GM21390 (cell line): ENCODE data around the gene DSC1.
A peak's percentile ranks its signal among the peaks of the same experiment; 100 is the strongest.
"Not testable (repeated sequence)": the region's sequence is repeated elsewhere in the genome, so short reads cannot be mapped to it uniquely, and the experiment has no call there.

Source experiments
- ATAC-seq: cut with Tn5 transposase; IDR thresholded peaks from one replicate; pipeline ENCODE4 v1.9.1; 2021; ENCODE audit not compliant: unreplicated experiment

The DSC1 gene

GRCh38 chr18:31162825-31163435, at the start of gene DSC1:
Gene DSC1 (minus strand): TSS chr18:31162856. CDS start chr18:31162594, 262 bp downstream.
- ATAC-seq: no peak

- ATAC-seq: no peak
These were observed 48.4 kb upstream of the DSC1 start for GRCh38 chr18:31211047-31211446.

GRCh38 chr18:31209041-31209440, 46.4 kb upstream of the DSC1 start:
- ATAC-seq: no peak

DNA sequence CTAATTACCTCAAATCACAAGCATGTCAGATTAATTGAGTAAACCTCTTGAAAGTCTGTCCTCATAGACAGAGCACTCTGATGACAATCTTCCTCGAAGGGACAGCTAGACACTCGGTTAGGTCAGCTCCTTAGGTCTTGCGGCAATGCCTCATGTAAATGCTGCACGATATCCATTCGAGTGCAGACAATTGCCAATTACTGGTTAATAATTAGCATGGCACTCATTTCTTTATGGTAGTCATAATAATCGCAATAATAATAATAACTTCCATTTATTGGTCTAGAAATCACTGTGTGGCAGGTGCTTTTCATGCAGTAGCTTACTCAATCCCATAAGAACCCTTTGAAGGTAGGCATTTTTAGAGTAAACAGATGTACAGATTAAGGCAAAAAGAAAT, 44.7 kb upstream of the DSC1 start:
- ATAC-seq: no peak

DNA sequence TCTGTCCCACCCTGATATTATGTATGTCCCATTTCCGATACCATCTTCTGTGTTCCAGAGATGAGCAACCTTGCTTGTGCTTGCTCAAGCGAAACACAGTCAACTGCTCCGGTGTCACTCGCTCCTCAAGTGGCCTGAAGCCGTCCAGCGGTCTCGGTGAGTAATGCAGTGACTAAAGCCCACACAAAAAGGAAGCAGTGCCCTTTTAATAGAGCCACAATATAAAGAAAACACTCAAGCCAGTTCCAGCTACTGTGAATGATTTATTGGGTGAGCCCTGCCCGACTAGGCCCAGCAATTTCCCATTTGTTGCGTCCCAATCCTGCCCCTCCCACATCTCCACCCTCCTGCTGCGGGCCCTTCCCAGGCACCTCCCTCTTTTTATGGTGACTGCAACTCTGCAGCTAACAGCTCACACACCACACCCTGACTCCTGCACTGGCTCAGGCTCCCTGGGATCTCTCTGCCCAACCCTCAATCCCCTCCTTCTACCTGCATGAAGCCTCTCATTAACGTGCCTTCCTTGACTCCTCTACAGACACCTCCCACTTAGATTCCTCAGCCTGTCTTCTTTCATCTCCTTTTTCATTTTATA, 44.2 kb upstream of the DSC1 start:
- peak; percentile 91 for ATAC-seq

DNA sequence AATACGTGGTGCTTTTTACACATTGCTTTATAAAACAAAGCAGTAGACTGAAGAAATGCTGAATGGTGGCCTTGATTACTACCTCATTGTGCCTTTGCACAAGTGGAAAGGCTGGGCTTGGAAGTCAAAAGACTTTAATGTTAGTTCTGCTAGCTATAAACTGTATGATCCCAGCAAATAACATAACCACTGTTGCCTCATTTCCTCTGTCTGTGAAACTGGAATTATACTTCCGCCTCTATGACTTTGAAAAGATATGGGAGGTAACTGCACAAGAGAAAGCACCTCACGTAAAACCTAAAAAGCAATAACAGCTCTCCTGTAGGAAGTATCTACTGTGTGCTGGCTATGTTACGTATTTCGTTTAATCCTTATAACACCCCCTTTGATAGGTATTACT, 43.4 kb upstream of the DSC1 start:
- no peak for ATAC-seq

- no peak for ATAC-seq
These were observed 42.6 kb upstream of the DSC1 start for GRCh38 chr18:31205273-31205672.

- no peak for ATAC-seq
These were observed 42.2 kb upstream of the DSC1 start for GRCh38 chr18:31204833-31205232.

- ATAC-seq: no peak
These were observed 41.5 kb upstream of the DSC1 start for GRCh38 chr18:31204166-31204565.

- ATAC-seq: no peak
These were observed 41.1 kb upstream of the DSC1 start for GRCh38 chr18:31203794-31204148.

DNA sequence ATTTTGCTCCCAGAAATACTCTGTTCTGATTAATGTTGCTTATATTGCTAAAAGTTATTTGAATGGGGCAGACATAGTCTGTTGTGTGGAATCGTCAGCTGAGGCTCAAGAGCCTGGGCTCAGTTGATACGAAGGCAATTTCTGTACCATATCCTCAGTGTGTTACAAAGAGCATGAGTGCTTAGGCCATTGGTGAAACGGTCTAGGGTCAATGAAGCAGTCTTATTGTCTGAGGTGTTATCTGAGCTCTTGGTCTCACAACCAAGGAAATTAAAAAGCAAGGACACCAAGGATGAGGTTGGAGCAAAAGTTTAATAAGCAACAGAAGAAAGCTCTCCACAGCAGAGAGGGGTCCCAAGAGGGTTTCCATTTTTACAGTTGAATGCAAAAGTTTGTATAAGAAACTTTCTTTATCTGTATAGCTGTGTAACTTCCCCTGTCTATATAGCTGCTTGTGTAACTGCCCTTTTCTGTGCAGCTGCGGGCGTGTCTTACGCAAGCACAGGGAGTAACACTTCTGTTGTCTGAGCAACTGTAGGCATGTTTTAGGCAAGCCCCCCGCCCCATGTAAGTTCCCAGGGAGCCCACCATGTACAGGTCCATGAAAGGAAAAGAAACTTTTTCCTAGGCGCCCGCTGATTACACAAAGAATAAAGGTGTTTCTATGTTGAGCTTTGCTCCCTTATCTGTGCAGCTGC, 40.6 kb upstream of the DSC1 start:
- no peak for ATAC-seq

GRCh38 chr18:31199190-31199769, 36.6 kb upstream of the DSC1 start:
- no peak for ATAC-seq

- ATAC-seq: no peak
These were observed 35.0 kb upstream of the DSC1 start for GRCh38 chr18:31197676-31198075.

- no peak for ATAC-seq
These were observed 32.4 kb upstream of the DSC1 start for GRCh38 chr18:31195063-31195462.

- ATAC-seq: no peak
These were observed 29.6 kb upstream of the DSC1 start for GRCh38 chr18:31192086-31192776.

DNA sequence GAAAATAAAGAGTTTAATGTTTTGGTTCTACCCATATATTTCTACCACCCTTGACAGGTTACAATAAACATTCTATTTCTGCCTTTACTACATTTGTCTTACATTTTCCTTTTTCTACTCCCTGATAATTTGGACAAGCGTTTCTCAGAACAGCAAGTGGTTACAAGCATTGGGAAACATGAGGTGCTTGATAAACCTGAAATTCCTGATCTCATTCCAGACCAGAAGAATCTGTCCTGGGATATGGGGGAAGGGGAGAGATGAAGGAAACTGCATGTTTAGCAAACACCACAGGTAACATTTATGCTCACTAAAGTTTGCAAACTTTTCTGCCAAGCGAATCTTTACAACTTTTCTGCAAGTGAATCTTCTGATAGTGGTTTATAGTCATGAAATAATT, 28.3 kb upstream of the DSC1 start:
- no peak for ATAC-seq

DNA sequence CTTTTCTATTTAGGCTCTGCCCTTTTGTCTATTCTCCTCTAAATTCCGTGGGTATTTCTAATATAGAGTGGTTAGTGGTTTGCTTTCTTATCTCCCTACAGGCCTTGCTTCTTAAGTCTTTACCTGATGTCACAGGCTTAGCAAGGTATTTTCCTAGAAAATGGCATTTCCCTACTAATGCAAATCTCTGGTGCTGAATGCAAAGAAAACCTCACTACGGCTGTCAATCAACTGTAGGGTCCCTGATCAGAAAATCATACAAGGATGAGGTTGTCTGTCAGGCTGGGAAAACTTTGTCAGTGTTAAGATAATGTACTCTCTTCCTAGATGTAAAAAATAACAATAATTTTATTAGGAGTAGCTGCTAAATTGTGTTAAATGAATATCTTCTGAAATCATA, 27.1 kb upstream of the DSC1 start:
- no peak for ATAC-seq

DNA sequence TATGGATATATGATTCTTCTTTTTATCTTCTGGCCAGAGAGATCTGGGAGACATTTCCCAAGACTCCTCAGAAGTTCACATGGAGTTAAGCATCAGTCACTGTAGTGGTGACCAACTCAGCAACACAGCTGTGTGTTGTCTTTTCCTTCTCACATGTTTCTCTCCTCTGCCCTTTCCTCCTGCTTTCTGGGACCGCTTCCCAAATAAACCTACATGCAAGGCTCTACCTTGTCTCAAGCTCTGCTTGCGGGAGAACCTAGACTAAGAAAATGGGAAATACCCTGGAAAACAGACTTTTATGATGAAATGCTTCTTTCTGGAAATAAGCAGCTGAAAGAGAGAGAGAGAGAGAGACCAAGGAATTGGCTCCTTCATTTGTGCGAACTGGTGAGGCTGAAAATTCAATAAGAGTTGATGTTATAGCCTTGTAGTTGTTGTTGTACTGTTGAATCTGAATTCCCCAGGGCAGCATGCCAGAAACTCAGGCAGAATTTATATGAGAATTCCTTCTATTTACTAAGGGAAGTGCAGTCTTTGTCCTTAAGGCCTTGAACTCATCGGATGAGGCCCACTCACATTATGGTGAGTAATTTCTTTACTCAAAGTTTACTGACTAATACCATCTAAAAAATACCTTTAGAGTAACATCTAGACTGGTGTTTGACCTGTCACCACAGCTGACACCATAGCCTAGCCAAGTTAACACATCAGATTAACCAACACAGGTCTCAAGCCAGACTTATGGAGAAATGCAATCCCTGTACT, 22.7 kb upstream of the DSC1 start:
- no peak for ATAC-seq

DNA sequence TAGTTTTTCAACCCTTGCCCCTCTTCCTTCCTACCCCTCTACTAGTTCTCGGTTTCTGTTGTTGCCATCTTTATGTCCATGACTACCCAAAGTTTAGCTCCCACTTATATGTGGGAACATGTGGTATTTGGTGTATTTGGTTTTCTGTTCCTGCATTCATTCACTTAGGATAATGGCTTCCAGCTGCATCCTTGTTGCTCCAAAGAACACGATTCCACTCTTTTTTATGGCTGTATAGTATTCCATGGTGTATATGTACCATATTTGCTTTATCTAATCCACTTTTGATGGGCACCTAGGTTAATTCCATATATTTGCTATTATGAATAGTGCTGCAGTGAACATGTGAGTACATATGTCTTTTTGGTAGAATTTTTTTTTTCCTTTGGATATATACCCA, 20.6 kb upstream of the DSC1 start:
- no peak for ATAC-seq

DNA sequence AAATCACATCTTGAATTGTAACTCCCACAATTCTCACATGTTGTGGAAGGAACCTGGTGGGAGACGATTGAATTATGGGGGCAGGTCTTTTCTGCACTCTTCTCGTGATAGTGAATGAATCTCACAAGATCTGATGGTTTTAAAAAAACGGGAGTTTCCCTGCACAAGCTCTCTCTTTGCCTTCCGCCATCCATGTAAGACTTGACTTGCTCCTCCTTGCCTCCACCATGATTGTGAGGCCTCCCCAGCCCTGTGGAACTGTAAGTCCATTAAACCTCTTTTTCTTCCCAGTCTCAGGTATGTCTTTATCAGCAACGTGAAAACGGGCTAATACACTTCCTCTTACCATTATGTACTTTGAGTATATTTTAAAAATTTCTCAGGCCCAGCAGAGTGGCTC, 14.7 kb upstream of the DSC1 start:
- not testable (repeated sequence) for ATAC-seq

GRCh38 chr18:31176531-31176930, 13.9 kb upstream of the DSC1 start:
- ATAC-seq: no peak
